ENCODE data around the gene NGEF. TPM values are rescaled to one million over a fixed set of nuclear protein-coding genes. Genes with fewer than 3 reads are reported as not detected.

Gene NGEF
- total RNA-seq, 2 experiments from 2014 or later = not detected

DNA sequence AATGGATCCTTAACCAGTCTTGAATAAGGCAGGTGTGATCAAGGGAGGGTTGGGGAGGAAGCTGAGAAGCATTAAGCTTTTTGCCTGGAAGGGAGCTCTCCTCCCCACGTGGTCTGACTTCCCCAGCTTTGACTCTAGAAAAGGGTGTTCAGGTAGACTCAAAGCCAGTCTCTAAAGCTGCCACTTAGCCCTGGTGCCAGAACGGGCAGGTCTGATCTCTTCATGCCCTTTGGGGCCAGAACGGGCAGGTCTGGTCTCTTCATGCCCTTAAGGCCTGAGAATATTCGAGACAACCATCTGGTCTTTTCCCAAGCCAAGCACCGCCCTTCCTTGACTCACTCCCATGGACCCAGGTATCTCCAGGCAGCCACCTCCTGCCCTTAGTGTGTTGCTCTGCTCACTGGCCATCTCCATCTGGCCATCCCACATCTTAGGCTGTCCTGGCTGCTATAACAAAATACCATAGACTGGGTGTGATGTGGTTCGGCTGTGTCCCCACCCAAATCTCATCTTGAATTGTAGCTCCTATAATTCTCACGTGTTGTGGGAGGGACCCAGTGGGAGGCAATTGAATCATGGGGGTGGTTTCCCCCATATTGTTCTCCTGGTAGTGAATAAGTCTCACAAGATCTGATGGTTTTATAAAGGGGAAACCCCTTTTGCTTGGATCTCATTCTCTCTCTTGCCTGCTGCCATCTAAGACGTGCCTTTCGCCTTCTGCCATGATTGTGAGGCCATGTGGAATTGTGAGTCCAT, 83.6 kb downstream of the NGEF start:
- Histone ChIP-seq H3K4me1 (ENCODE audit: insufficient read depth, low read length) (peaks cover 16% of the 10 kb centered on the region), H3K27me3 (ENCODE audit: control insufficient read depth in 1 of 2, insufficient read depth in 2 of 2, low read length in 2 of 2) (peaks cover 42 to 58% of the 10 kb centered on the region in 2 experiments), H3K36me3 (ENCODE audit: insufficient read depth, low read length) (no peaks in the 10 kb centered on the region), H3K9me3 (ENCODE audit: control insufficient read depth in 1 of 2, insufficient read depth in 1 of 2, low read length in 2 of 2) (peaks cover 2 to 12% of the 10 kb centered on the region in 2 experiments), H3K4me3 (ENCODE audit: low read length) (no peak overlapping the region), H3K27ac (ENCODE audit: low read depth in 1 of 2, low read length in 2 of 2) (no peak overlapping the region)
- H3K4me1 Mint-ChIP-seq (ENCODE audit: low read depth) = peaks cover 10% of the 10 kb centered on the region
- no peak overlapping the region for H3K27ac Mint-ChIP-seq
- ChIA-PET POLR2A (no interaction called here), CTCF (no interaction called here)
- intact Hi-C loops (cut with DNase I, micrococcal nuclease) = no loop called here
- H3K36me3 Mint-ChIP-seq (ENCODE audit: low read depth) = no peaks in the 10 kb centered on the region
- no peak for ATAC-seq (ENCODE audit: poor library complexity)
- no peak for DNase-seq
- TF ChIP-seq, protein P1, sequence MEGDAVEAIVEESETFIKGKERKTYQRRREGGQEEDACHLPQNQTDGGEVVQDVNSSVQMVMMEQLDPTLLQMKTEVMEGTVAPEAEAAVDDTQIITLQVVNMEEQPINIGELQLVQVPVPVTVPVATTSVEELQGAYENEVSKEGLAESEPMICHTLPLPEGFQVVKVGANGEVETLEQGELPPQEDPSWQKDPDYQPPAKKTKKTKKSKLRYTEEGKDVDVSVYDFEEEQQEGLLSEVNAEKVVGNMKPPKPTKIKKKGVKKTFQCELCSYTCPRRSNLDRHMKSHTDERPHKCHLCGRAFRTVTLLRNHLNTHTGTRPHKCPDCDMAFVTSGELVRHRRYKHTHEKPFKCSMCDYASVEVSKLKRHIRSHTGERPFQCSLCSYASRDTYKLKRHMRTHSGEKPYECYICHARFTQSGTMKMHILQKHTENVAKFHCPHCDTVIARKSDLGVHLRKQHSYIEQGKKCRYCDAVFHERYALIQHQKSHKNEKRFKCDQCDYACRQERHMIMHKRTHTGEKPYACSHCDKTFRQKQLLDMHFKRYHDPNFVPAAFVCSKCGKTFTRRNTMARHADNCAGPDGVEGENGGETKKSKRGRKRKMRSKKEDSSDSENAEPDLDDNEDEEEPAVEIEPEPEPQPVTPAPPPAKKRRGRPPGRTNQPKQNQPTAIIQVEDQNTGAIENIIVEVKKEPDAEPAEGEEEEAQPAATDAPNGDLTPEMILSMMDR (IDR thresholded peaks at IDR 0.05) = no peak
- H3K4me3 Mint-ChIP-seq = peak overlapping the region; percentile 87
- no peaks in the 10 kb centered on the region for H3K9me3 Mint-ChIP-seq
- peaks cover 69% of the 10 kb centered on the region for H3K27me3 Mint-ChIP-seq

DNA sequence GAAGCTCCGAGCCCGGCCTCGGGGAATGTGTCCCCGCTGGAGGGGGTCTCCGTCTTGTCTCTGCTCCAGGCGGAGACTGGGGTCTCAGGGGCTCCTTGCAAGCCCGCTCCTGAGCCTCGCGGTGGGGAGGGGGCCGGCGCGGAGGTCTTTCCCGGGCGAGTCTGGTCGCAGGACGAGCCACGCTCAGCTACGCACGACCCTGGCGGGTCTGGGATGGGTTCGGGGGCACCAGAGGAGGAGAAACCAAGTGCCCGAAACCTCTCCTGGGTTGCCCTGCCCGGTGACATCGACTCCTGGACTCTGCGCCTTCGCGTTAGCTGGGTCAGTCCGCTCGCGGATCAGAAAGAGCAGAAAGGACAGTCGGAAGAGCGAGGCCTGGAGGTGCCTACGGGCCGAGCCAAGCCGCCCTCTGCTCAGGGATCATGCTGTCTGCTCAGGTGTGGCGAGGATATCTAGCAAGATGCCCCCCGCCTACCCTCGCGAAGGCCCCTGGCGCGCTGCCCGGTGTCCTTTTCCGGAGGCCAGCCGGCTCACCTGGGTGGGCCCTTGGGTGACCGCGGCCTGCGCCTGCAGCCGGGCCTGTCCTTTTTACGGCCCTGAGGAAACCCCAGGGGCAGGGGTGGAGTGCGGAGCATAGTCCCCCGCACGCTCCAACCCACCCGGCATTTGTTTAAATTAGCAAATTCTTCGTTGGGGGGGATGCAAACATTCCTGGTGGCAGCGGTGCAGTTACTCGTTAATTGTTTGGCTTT, 84.3 kb downstream of the NGEF start:
- peaks cover 41 to 62% of the 10 kb centered on the region in 2 experiments for H3K27me3 ChIP-seq (ENCODE audit: control insufficient read depth in 1 of 2, insufficient read depth in 2 of 2, low read length in 2 of 2)
- Mint-ChIP-seq H3K27ac (no peak overlapping the region), H3K36me3 (ENCODE audit: low read depth) (no peaks in the 10 kb centered on the region), H3K27me3 (peaks cover 72% of the 10 kb centered on the region), H3K4me1 (ENCODE audit: low read depth) (peaks cover 10% of the 10 kb centered on the region), H3K4me3 (peak overlapping the region; percentile 87), H3K9me3 (no peaks in the 10 kb centered on the region)
- no peaks in the 10 kb centered on the region for H3K36me3 ChIP-seq (ENCODE audit: insufficient read depth, low read length)
- intact Hi-C loops (cut with DNase I, micrococcal nuclease) = no loop called here
- H3K27ac ChIP-seq (ENCODE audit: low read depth in 1 of 2, low read length in 2 of 2) = no peak overlapping the region
- POLR2A ChIA-PET = no interaction called here
- no peak overlapping the region for H3K4me3 ChIP-seq (ENCODE audit: low read length)
- H3K4me1 ChIP-seq (ENCODE audit: insufficient read depth, low read length) = peaks cover 16% of the 10 kb centered on the region
- no peak for DNase-seq
- ATAC-seq (ENCODE audit: poor library complexity) = no peak
- H3K9me3 ChIP-seq (ENCODE audit: control insufficient read depth in 1 of 2, insufficient read depth in 1 of 2, low read length in 2 of 2) = peaks cover 5 to 12% of the 10 kb centered on the region in 2 experiments
- CTCF ChIA-PET = no interaction called here
- TF ChIP-seq, protein P1 (IDR thresholded peaks at IDR 0.05) = no peak

DNA sequence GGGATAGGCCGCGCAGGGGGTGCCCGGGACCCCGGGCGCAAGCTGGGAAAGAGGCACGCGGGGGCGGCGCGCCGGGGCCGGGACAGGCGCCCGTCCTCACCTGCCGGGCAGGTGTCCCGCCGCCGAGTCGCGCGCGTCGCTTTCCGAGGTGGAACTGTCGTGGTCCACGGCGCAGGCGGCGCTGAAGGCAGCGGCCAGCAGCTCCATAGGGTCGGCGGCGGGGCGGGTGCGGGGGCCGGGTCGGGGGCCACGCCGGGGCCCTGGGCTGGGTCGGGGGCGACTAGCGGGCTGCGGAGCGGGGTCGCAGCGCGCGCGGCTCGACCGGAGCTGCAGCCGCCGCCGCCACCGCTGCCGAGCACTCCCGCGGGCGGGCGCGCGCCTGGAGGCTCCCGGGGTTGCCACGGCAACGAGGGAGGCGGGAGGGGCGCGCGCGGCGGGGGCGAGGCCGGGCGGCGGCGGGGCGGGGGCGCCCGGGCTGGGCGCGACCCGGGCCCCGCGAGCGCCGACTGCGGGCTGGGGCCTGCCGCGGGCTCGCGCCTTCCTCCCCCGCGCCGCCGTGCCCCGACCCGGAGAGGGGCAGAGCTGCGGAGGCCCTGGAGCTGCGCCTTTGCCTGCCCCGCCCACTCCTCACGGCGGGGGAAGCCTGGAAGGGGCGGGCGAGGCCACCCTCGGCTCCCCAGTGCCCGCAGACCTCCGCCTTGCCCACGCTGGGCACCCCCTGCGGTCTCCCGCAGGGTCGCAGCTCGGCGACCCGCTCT, 85.1 kb downstream of the NGEF start:
- intact Hi-C loops (cut with DNase I, micrococcal nuclease) = no loop called here
- Mint-ChIP-seq H3K27me3 (peaks cover 73% of the 10 kb centered on the region), H3K36me3 (ENCODE audit: low read depth) (no peaks in the 10 kb centered on the region), H3K4me1 (ENCODE audit: low read depth) (peaks cover 10% of the 10 kb centered on the region), H3K27ac (no peak overlapping the region), H3K9me3 (no peaks in the 10 kb centered on the region), H3K4me3 (no peak overlapping the region)
- TF ChIP-seq, protein P1 (IDR thresholded peaks at IDR 0.05) = no peak
- Histone ChIP-seq H3K27ac (ENCODE audit: low read depth in 1 of 2, low read length in 2 of 2) (no peak overlapping the region), H3K36me3 (ENCODE audit: insufficient read depth, low read length) (no peaks in the 10 kb centered on the region), H3K4me1 (ENCODE audit: insufficient read depth, low read length) (peaks cover 16% of the 10 kb centered on the region), H3K9me3 (ENCODE audit: control insufficient read depth in 1 of 2, insufficient read depth in 1 of 2, low read length in 2 of 2) (peaks cover 5 to 12% of the 10 kb centered on the region in 2 experiments), H3K27me3 (ENCODE audit: control insufficient read depth in 1 of 2, insufficient read depth in 2 of 2, low read length in 2 of 2) (peaks cover 34 to 62% of the 10 kb centered on the region in 2 experiments), H3K4me3 (ENCODE audit: low read length) (no peak overlapping the region)
- no peak for ATAC-seq (ENCODE audit: poor library complexity)
- ChIA-PET POLR2A (no interaction called here), CTCF (no interaction called here)
- peak in 3 of 14 experiments; percentile 4 to 31 (median 5) for DNase-seq

Data from CD4-positive, alpha-beta T cell (primary cell).